ENCODE data around the gene CDC20B. TPM values are rescaled to one million over a fixed set of nuclear protein-coding genes. Genes with fewer than 3 reads are reported as not detected.
"Not testable (repeated sequence)": the region's sequence is repeated elsewhere in the genome, so short reads cannot be mapped to it uniquely, and the experiment has no call there.

Gene CDC20B
- total RNA-seq, 1 donor from 2014 or later: 0.18 TPM

DNA sequence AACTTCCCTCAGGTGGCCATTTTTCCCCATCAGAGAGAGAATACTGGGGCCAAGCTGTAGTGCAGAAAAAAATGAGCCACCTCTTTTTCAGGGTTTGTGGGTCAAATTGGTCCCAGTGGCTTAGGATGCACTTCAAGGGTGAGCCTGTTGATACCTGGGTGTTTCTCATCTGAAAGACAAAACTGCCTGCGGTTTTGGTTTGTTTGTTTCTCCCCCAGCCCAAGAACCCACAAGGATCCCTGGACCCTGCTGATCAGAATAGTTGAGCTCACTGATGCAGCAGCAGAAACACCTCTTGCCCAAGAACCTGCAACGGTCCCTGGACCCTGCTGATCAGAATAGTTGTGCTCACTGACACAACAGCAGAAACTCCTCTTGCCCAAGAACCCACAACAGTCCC, 83.7 kb downstream of the CDC20B start:
- H3K4me3 Mint-ChIP-seq (ENCODE audit: low read depth); intact Hi-C loops (cut with micrococcal nuclease); DNase-seq (ENCODE audit: low spot score); H3K27ac Mint-ChIP-seq; H3K27me3 Mint-ChIP-seq (ENCODE audit: low read depth): not testable (repeated sequence)
- Mint-ChIP-seq H3K4me1 (ENCODE audit: low read depth) (peaks cover 28% of the 10 kb centered on the region), H3K9me3 (peaks cover 32% of the 10 kb centered on the region), H3K36me3 (ENCODE audit: low read depth) (peaks cover 41% of the 10 kb centered on the region)

DNA sequence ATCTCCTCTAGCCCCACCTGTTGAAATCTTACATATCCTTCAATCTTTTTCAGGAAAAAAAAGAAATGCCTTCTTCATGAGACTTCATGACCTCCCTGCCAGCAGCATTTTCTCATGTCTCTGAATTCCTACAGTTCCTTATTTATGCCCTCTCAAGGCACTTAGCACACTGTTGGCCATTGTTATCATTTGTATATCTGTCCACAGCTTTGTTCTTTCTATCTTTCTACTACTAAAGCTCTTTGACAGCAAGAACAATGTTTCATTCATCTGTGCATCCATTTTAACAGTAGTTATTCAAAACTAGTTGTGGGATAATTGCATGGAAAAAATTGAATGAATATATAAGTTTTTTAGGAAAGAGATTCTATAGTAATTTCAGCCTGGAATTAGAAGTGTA, 91.4 kb downstream of the CDC20B start:
- Mint-ChIP-seq H3K4me3 (ENCODE audit: low read depth) (no peak overlapping the region), H3K27ac (no peak overlapping the region), H3K9me3 (peaks cover 65% of the 10 kb centered on the region), H3K4me1 (ENCODE audit: low read depth) (peaks cover 2% of the 10 kb centered on the region), H3K27me3 (ENCODE audit: low read depth) (peaks cover 3% of the 10 kb centered on the region), H3K36me3 (ENCODE audit: low read depth) (peaks cover 52% of the 10 kb centered on the region)
- no peak for DNase-seq (ENCODE audit: low spot score)
- intact Hi-C loops (cut with micrococcal nuclease): no loop called here

DNA sequence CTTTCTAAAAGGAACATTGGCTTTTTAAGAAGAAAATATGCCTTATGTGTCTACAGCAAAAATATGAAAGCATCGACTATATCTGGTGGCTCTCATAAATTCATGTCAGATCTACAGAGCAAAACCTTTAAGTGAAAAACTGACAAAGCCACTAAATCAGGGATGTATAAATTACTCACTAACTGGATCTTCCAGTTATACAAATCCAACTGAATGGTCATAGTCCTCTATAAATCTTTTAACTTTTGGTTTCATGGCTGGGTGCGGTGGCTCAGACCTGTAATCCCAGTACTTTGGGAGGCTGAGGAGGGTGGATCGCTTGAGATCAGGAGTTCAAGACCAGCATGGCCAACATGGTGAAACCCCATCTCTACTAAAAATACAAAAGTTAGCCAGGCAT, 99.8 kb downstream of the CDC20B start:
- H3K9me3 Mint-ChIP-seq: peaks cover 10% of the 10 kb centered on the region
- peaks cover 2% of the 10 kb centered on the region for H3K27me3 Mint-ChIP-seq (ENCODE audit: low read depth)
- peak overlapping the region; percentile 32 for H3K4me3 Mint-ChIP-seq (ENCODE audit: low read depth)
- intact Hi-C loops (cut with micrococcal nuclease): loop anchor here (2.0 to 5.0 kb wide), 5 partner anchors 36 to 204 kb away; partner anchors contain the start of gene GZMK
- peaks cover 46% of the 10 kb centered on the region for H3K4me1 Mint-ChIP-seq (ENCODE audit: low read depth)
- H3K27ac Mint-ChIP-seq: peak overlapping the region; percentile 75
- DNase-seq (ENCODE audit: low spot score): no peak
- peaks cover 24% of the 10 kb centered on the region for H3K36me3 Mint-ChIP-seq (ENCODE audit: low read depth)

DNA sequence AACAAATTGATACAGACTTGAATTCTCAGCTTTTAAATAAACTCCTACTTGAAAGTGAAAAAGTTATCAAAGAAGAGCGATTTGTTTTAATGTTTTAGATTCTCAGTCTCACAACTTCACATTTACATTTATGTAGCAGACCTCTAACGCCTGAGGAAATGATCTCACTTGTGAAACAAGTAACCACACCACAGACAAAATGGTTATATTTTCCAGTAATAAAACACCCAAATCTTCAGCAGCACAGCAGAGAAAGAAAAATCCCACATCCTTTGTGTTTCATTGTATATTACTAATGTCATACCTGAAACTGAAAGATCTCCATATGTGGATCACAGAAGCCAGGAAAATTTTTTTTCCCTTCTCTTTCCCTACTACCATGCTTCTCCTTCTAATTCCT, 100.3 kb downstream of the CDC20B start:
- Mint-ChIP-seq H3K27me3 (ENCODE audit: low read depth) (no peaks in the 10 kb centered on the region), H3K9me3 (peaks cover 7% of the 10 kb centered on the region), H3K4me3 (ENCODE audit: low read depth) (peak overlapping the region; percentile 32), H3K36me3 (ENCODE audit: low read depth) (peaks cover 20% of the 10 kb centered on the region), H3K27ac (peak overlapping the region; percentile 75), H3K4me1 (ENCODE audit: low read depth) (peaks cover 46% of the 10 kb centered on the region)
- no peak for DNase-seq (ENCODE audit: low spot score)
- intact Hi-C loops (cut with micrococcal nuclease): loop anchor here (1.0 to 5.0 kb wide), 8 partner anchors 10 to 204 kb away; partner anchors contain the start of genes GZMA and GZMK

DNA sequence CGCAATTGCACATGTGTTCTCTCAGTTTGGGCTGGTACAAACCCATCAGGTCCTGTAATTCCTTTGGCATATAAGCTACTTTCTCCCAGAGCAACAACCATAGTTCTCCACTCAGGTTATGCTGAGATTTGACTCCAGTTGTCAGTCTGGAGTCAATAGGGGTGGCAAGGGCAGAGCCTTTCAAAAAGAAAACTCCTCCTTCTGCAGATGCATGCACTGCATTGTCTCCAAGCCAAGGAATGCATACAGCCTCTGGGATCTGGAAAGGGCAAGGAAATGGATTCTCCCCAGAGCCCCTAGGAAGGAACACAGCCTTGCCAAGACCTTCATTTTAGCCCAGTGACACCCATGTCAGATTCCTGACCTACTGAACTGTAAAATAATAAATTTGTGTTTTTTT, 101.6 kb downstream of the CDC20B start:
- intact Hi-C loops (cut with micrococcal nuclease): loop anchor here (5.0 kb wide), 1 partner anchor 144 kb away; no protein-coding TSS in a partner anchor
- Mint-ChIP-seq H3K27ac (no peak overlapping the region), H3K27me3 (ENCODE audit: low read depth) (no peaks in the 10 kb centered on the region), H3K4me3 (ENCODE audit: low read depth) (no peak overlapping the region), H3K9me3 (peaks cover 7% of the 10 kb centered on the region), H3K4me1 (ENCODE audit: low read depth) (peaks cover 58% of the 10 kb centered on the region), H3K36me3 (ENCODE audit: low read depth) (peaks cover 21% of the 10 kb centered on the region)
- DNase-seq (ENCODE audit: low spot score): no peak

DNA sequence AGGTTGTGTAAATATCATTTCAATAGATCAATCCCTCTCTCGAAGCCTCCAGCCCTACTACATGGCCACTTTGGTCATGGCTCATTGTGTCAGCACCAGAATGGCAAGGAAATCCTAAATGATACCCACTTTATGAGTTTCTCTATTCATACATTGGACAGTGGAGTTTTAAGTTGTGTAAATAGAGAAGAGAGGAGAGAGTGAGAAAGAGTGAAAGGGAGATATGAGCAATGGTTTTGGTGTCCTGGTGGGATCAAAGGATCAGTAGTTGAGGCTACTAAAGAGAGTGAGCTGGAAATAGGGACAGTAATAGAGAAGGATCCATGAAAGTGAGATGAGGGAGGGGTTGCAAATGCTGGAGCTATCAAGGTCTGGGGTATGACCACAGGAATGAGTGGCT, 102.0 kb downstream of the CDC20B start:
- H3K27me3 Mint-ChIP-seq (ENCODE audit: low read depth): no peaks in the 10 kb centered on the region
- H3K36me3 Mint-ChIP-seq (ENCODE audit: low read depth): peaks cover 25% of the 10 kb centered on the region
- peak overlapping the region; percentile 12 for H3K27ac Mint-ChIP-seq
- intact Hi-C loops (cut with micrococcal nuclease): loop anchor here (5.0 kb wide), 1 partner anchor 144 kb away; no protein-coding TSS in a partner anchor
- no peak for DNase-seq (ENCODE audit: low spot score)
- peaks cover 62% of the 10 kb centered on the region for H3K4me1 Mint-ChIP-seq (ENCODE audit: low read depth)
- no peak overlapping the region for H3K4me3 Mint-ChIP-seq (ENCODE audit: low read depth)
- peaks cover 7% of the 10 kb centered on the region for H3K9me3 Mint-ChIP-seq

DNA sequence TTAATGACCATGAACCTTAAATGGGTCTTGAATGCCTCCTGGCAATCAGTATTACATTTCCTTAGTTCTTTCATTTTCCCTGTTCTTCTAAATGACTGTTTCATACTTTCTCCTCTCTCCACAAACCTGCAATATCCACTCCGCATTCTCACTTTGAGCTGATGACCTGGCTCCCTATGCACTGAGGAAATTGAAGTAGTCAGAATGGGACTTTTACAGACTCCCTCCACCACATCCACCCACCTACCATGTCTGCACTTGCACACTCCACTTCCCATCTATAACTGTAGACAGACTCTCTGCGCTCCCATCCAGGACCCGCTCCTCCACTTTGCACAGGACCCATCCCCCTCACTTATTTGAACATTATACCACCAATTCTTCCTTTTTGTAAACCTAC, 106.7 kb downstream of the CDC20B start:
- H3K27ac Mint-ChIP-seq: no peak overlapping the region
- H3K27me3 Mint-ChIP-seq (ENCODE audit: low read depth): no peaks in the 10 kb centered on the region
- intact Hi-C loops (cut with micrococcal nuclease): no loop called here
- H3K4me3 Mint-ChIP-seq (ENCODE audit: low read depth): no peak overlapping the region
- H3K9me3 Mint-ChIP-seq: peaks cover 13% of the 10 kb centered on the region
- H3K36me3 Mint-ChIP-seq (ENCODE audit: low read depth): peaks cover 37% of the 10 kb centered on the region
- no peak for DNase-seq (ENCODE audit: low spot score)
- H3K4me1 Mint-ChIP-seq (ENCODE audit: low read depth): peaks cover 70% of the 10 kb centered on the region

DNA sequence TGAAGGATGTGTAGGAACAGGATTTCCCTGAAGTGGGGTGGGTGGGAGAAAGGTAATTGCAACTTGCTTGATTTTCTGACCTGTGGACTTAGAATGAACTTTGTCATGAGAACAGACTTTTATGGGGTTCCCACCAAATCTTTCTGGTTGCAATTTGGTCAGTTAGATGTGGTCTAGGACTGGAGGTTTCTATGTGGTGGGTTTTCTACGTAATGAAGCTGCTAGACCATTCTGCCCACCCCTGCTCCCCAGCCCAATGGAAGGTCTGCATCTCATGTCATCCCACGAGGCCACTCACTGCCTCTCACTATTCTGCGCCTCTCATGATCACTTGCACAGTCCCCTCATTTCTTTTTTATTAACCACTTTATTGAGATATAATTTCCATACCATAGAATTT, 108.5 kb downstream of the CDC20B start:
- Mint-ChIP-seq H3K27me3 (ENCODE audit: low read depth) (no peaks in the 10 kb centered on the region), H3K36me3 (ENCODE audit: low read depth) (peaks cover 43% of the 10 kb centered on the region), H3K4me1 (ENCODE audit: low read depth) (peaks cover 70% of the 10 kb centered on the region), H3K27ac (no peak overlapping the region), H3K9me3 (peaks cover 23% of the 10 kb centered on the region), H3K4me3 (ENCODE audit: low read depth) (no peak overlapping the region)
- intact Hi-C loops (cut with micrococcal nuclease): loop anchor here (5.0 kb wide), 1 partner anchor 72 kb away; no protein-coding TSS in a partner anchor
- DNase-seq (ENCODE audit: low spot score): no peak

DNA sequence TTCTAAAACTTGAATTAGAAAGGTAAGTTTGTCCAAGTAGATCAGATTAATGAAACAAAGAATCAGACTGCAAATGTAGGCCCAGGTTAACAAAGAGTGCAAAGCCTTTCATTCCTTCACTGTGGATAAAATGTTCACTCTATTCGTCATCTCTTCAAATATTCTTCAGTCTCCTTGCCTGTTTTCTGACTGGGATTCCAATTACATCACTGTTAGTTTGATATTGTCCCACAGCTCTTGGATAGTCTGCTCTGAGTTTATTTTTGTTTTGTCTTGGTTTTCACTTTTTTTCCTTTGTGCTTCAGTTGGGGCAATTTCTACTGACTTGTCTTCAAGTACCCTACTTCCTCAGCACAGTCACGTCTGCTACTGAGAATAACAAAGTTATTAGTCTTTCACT, 109.1 kb downstream of the CDC20B start:
- peaks cover 43% of the 10 kb centered on the region for H3K36me3 Mint-ChIP-seq (ENCODE audit: low read depth)
- no peaks in the 10 kb centered on the region for H3K27me3 Mint-ChIP-seq (ENCODE audit: low read depth)
- DNase-seq (ENCODE audit: low spot score): no peak
- intact Hi-C loops (cut with micrococcal nuclease): loop anchor here (2.0 to 5.0 kb wide), 3 partner anchors 39 to 72 kb away; partner anchors contain the start of gene GZMK
- peaks cover 68% of the 10 kb centered on the region for H3K4me1 Mint-ChIP-seq (ENCODE audit: low read depth)
- no peak overlapping the region for H3K27ac Mint-ChIP-seq
- H3K4me3 Mint-ChIP-seq (ENCODE audit: low read depth): no peak overlapping the region
- peaks cover 20% of the 10 kb centered on the region for H3K9me3 Mint-ChIP-seq

DNA sequence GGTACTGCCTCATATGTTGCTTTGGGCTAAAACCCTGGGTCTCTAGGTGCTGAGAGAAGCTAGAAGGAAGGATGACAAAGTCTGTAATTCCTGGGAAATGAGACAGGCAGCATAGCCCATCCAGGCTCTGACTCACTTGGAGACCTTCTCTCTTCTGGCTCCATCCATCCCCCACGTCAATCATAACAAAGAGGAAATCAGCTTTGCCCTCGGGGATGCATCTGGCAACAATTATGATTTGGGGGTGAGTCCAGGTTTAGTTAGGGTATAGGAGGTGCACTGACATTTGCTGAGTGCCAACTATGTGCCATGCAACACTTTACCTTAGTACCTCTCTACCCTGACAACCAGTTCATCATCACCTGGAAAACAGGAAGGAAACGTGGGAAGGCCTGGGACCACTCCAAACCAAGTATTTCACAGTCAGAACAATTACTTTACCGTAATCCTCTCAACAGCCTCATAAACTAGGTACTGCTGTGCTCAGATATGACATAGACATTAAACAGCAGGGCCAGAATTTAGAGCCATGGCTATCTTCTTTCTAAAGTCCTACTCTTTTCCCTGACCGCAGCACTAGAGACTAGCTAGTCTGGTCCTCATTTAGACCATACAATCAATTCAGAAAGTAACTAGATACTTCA, 109.6 kb downstream of the CDC20B start:
- DNase-seq (ENCODE audit: low spot score): no peak
- intact Hi-C loops (cut with micrococcal nuclease): loop anchor here (2.0 to 5.0 kb wide), 3 partner anchors 39 to 71 kb away; partner anchors contain the start of gene GZMK
- H3K4me1 Mint-ChIP-seq (ENCODE audit: low read depth): peaks cover 73% of the 10 kb centered on the region
- H3K9me3 Mint-ChIP-seq: peaks cover 26% of the 10 kb centered on the region
- H3K27me3 Mint-ChIP-seq (ENCODE audit: low read depth): no peaks in the 10 kb centered on the region
- H3K36me3 Mint-ChIP-seq (ENCODE audit: low read depth): peaks cover 48% of the 10 kb centered on the region
- no peak overlapping the region for H3K4me3 Mint-ChIP-seq (ENCODE audit: low read depth)
- H3K27ac Mint-ChIP-seq: no peak overlapping the region

Other genes starting within 250 kb of the CDC20B start
- gene ESM1, start 187.6 kb downstream of the CDC20B start, total RNA-seq: 0.11 and 0.37 TPM in 2 replicates
- 0.23 and 0.55 TPM in 2 replicates for gene GZMK, start 148.9 kb downstream of the CDC20B start, total RNA-seq
- gene GZMA, start 70.5 kb downstream of the CDC20B start, total RNA-seq: 95.1 and 96.9 TPM in 2 replicates
- not detected in 2 replicates for gene GPX8, start 13.0 kb downstream of the CDC20B start, total RNA-seq
- gene MCIDAS, start 54.1 kb upstream of the CDC20B start, total RNA-seq: not detected in 2 replicates
- 0.27 TPM in 1 of 2 replicates, not detected in the other for gene CCNO, start 60.4 kb upstream of the CDC20B start, total RNA-seq
- 17.6 and 20.0 TPM in 2 replicates for gene DHX29, start 134.5 kb upstream of the CDC20B start, total RNA-seq
- 110 and 123 TPM in 2 replicates for gene MTREX, start 134.8 kb upstream of the CDC20B start, total RNA-seq